ENCODE results near the gene BICD1.

GRCh38 chr12:32074432-32074831, 32.2 kb upstream of the BICD1 start:
- no peak for TF ChIP-seq CTCF (IDR thresholded peaks at IDR 0.05)
- no peak for TF ChIP-seq ZFX (IDR thresholded peaks at IDR 0.05; ENCODE audit: borderline replicate concordance)

Data from 22Rv1 (cell line).